Anterior cingulate cortex (tissue), 58 donors: ENCODE data around the gene KRT36.

ENCODE experiments used
- DNase-seq, 58 donors: peaks; one replicate each; lab custom pipeline; 2025; lab: John Stamatoyannopoulos, UW

Gene KRT36

GRCh38 chr17:41483531-41483930, 6.2 kb downstream of the KRT36 start:
- DNase-seq, result no peak

DNA sequence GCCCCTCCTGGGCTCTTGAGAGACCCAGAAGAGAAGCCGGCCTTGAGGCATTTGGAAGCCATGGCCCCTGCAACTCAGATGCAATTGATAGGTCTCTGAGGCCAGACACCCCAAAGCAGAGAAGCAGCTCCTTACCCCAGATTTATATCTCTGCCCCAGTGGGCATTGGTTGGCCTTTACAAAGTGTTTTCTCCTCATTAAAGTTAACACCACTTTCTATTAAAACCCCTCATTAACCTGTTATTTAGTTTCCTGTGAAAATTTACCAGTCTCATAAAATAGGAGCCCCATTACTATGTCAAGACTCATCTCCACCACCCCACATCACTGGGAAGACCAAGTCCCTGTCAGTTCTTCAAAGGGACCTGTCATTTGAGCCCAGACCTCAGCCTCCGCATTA, 8.7 kb downstream of the KRT36 start, which contains the start of gene KRT35:
Gene KRT35, minus strand, starts transcription at position 116 of the 400 bp plus-strand sequence. Its CDS starts 54 bp downstream, at position 62.
- no peak for DNase-seq

DNA sequence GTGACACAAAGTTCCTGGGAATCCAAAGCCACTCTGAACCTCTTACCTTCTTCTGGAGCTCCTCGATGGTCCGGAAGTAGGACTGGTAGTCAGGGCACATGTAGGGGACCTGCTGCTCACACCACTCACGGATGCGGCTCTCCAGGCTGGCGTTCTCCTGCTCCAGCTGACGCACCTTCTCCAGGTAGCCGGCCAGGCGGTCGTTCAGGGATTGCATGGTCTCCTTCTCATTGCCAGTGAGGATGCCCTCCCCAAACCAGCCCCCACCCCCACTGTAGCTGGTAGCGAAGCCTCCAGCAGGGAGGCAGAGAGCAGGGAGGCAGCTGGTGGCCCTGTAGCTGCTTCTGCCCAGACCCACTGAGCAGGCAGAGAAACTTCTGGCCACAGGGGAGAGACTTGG, 9.1 kb downstream of the KRT36 start:
- DNase-seq, result no peak

DNA sequence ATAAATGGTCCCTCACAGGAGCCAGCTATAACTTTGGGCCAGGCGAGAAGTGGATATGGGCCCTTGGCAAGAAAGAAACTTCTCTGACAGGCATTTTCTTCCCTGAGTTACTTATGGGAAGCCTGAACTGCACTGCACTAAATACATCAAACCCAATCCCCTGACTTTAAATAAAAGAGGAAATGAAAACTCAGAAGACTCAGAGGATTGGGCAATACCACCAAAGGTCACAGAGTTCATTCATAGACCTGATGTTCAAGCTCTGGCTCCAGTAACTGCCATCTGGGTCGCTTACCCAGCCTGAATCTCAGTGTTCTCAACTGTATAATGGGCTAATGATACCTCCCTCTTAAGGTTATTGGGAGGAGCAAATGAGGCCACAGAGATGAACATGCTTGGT, 9.6 kb downstream of the KRT36 start:
- no peak for DNase-seq

- no peak for DNase-seq
Measured at GRCh38 chr17:41478237-41478636, 11.5 kb downstream of the KRT36 start.

DNA sequence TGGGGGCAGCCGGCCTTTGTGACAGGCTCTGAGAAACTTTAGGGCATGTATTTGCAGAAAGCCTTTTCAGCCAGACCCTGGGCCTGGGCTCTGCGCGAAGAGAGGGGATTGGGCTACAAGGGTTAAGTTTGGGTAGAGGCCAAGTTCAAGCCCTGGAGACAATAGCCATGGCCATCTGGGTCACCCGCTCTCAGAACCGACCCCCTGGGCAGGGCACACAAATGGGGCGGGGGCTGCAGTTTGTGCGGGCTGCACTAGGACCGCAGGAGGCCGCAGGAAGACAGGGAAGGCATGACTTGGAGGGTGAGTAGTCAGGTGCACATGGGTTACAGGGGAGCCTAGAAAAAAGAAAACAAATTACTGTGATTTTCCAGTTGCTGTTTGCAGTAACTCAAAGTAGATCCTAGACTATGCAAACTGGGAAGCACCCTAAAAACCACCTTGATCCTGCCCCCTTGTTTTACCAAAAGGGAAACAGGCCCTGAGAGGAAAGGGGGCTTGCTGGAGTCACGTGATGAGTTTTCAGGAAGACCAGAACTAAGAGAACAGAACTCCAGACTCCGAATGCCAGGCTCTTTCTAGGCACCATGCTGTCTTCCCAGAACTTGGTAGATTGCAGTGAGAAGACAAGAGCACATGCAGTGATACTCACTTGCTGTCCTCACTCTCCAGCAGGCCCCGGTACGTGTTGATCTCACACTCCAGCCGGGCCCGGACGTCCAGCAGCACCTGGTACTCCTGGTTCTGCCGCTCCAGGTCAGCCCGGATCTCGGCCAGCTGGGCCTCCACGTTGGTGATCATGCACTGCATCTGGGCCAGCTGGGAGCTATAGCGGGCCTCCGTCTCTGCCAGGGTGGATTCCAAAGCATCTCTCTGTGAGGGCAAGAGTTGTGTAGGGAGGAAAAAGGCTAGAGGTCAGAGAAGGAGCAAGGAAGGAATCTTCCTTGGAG, 12.6 kb downstream of the KRT36 start:
- no peak for DNase-seq

- DNase-seq, result no peak
Measured at GRCh38 chr17:41475421-41475820, 14.3 kb downstream of the KRT36 start.

GRCh38 chr17:41474863-41475262, 14.8 kb downstream of the KRT36 start:
- DNase-seq, result no peak

- DNase-seq, result no peak
Measured at GRCh38 chr17:41468346-41468745, 21.4 kb downstream of the KRT36 start.

- DNase-seq, result peak in 1 of 58 donors; percentile 3
Measured at GRCh38 chr17:41467561-41467960, 22.1 kb downstream of the KRT36 start.

GRCh38 chr17:41466988-41467387, 22.7 kb downstream of the KRT36 start, which contains the start of gene KRT32:
TSS of gene KRT32 (minus strand) at chr17:41467386. CDS start at chr17:41467325, 61 bp downstream.
- no peak for DNase-seq

DNA sequence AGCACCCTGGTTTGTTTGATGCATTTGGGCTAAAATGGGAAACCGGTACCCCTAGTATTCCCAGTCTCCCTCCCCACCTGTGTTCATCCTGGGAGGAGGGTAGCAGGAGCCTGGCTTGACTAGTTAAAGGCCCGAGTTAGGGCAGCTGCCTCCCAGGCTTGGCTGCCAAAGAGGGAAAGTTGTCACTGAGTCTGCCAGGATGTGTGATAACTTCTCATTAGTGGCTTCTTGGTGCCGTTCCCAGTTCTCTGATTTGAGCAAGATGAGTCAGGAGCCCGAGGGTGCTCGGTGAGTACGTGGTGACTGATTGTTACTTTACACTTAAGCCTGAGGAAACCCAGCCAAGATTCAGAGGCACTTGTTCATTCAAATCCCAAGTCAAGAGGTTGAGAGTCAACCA, 25.0 kb downstream of the KRT36 start:
- DNase-seq, result peak in 40 of 58 donors; percentile 1 to 82 (median 34)

DNA sequence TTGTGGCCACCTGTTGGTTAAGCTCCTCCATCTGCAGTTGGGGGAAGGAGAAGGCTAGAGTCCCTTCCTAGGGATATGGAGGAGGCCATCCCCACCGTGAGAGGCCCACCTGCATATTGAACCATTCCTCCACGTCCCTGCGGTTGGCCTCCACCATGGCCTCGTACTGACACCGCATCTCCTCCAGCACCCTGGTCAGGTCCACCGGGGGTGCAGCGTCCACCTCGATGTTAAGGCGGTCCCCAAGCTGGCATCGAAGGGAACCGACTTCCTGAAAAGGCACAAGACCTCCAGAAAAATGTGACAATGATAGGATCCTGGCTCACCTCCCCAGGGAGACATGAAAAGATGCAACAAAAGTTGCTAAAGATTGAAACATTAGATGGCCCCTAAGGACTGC, 25.5 kb downstream of the KRT36 start:
- DNase-seq, result no peak

GRCh38 chr17:41463746-41464145, 26.0 kb downstream of the KRT36 start:
- no peak for DNase-seq

DNA sequence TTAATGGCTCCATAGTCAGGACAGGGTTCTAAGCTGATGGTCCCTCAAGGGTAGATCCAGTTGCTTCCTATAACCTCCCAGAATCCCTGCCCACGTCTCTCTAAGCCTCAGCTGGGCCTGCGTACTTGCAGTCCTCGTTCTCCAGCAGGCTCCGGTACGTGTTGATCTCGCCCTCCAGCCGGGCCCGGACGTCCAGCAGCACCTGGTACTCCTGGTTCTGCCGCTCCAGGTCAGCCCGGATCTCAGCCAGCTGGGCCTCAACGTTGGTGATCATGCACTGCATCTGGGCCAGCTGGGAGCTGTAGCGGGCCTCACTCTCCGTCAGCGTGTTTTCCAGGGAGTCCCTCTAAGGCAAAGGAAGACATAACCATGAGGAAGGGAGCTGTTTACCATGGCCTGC, 27.0 kb downstream of the KRT36 start:
- no peak for DNase-seq

DNA sequence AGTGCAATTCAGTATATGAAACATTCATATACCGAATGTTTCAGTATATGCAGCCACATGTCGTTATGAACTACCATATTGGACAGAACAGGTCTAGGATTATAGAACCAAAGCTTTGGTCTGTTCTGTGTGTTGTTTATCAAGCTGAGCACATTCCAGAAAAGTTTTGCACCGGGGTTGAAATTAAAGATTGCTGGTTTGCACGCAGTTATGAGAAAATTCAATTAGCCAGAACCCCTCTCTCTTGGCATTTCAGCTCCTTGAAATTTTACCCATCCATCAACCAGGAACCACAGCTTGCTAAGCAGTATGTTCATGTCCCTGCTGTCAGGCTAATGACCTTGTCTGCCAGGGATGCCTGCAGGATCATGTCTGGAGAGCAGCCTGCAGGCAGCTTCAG, 32.0 kb downstream of the KRT36 start:
- no peak for DNase-seq

GRCh38 chr17:41456204-41456603, 33.5 kb downstream of the KRT36 start:
- no peak for DNase-seq

DNA sequence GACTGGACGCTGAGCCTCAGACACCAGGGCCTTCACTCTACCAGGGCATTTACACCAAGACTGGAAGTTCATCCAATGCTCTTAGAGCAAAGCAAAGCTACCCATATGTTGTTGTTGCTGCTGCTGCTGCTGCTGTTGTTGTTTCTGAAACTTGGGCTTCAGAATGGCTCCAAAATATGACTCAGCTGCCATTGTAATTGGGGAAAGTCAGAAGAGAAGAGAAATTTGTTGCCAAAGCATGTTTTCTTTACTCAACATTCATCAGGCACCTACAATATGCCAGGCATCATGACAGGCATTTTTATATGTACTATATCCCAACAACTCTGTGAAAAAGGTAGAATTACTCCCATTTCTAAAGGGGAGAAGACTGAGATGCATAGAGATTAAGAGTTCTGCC, 34.5 kb downstream of the KRT36 start:
- DNase-seq, result peak in 1 of 58 donors; percentile 7

GRCh38 chr17:41453066-41453465, 36.6 kb downstream of the KRT36 start:
- DNase-seq, result no peak

DNA sequence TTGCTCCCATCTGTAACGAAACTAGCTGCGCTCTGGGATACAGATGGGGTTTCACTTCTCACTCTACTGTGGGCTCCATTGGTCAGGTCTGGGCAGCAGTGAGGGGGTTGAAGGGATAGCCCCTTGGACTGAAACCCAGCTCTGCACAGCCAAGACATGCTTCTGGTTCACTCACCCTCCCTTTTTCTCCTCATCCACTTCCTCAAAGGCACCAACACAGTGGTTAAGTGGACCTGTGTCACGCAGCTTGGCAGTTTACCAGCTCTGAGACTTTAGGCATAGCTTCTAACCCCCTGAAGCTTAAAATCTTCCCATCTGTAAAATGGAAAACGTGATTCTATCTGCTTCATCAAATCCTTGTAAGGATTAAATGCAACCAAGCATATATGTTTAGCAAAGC, 37.4 kb downstream of the KRT36 start:
- DNase-seq, result no peak

DNA sequence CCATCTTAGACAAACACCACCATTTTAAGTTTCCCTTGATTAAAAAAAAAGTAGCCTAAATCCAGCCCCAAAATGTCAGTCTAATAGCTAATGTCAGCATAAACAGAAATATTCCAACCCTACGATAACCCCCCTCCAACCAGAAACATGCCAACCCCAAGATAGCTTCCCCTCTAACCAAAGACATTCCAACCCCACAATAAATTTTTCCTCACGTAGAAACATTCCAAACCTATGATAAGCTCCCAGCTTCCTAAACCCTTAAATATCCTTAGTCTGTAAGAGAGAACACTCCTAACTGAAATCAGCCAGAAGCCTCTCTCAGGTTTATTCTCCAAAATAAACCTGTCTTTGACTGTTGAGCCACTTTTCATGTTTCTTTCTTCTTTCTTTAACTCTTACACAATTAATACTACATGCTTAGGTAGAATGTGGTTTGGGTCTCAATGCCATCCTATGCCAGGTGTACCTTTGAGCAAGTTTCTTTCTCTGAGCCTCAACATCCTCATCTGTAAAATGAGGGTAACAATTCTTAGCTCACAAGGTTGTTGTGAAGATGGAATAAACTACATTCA, 38.5 kb downstream of the KRT36 start:
- no peak for DNase-seq

DNA sequence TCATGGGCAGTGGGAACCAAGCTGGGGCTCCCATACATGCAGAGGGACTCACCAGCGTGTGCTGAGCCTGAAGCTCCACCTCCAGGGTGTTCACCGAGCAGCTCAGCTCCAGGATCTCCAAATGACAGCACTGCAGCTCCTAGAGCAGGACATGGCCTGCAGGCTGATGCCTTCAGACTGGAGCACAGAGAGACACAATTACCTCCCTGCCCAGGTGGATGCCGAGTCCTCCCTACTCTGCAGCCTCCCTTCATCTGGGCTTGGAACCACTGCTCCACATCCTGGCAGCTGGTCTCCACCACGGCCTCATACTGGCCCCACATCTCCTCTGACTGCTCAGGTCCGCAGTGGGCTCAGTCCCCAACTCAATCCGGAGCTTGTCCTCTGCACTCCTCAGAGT, 40.7 kb downstream of the KRT36 start:
- no peak for DNase-seq
